Fibroblast of lung (primary cell): ENCODE data around the gene RIT2. TPM values are rescaled to one million over a fixed set of nuclear protein-coding genes. Genes with fewer than 3 reads are reported as not detected.

Experiments used
- DNase-seq, 2 donors: peaks; one replicate each; pipeline versions ENCODE4 v3.0.0 to v3.0.0-alpha.2; 2010; ENCODE audit warnings: low read depth in 2 of 2
- H2AFZ ChIP-seq: 2 replicates; pipeline ENCODE4 v1.5.1; 2012; ENCODE audit warnings: low read length, control low read depth, inconsistent platforms
- H3K27ac ChIP-seq: 2 replicates; pipeline ENCODE4 v1.5.1; 2011; ENCODE audit warnings: low read length, control low read depth; ENCODE audit not compliant: insufficient read depth
- H3K27me3 ChIP-seq: 2 replicates; pipeline ENCODE4 v1.5.1; 2011; ENCODE audit warnings: mild to moderate bottlenecking, low read length; ENCODE audit not compliant: control insufficient read depth, insufficient read depth
- H3K36me3 ChIP-seq: 2 replicates; pipeline ENCODE4 v1.5.1; 2011; ENCODE audit warnings: low read length; ENCODE audit not compliant: control insufficient read depth, insufficient read depth
- H3K4me1 ChIP-seq: 2 replicates; pipeline ENCODE4 v1.5.1; 2011; ENCODE audit warnings: low read length; ENCODE audit not compliant: control insufficient read depth, insufficient read depth; ENCODE audit errors: extremely low read depth
- H3K4me2 ChIP-seq: 2 replicates; pipeline ENCODE4 v1.5.1; 2011; ENCODE audit warnings: low read length, control low read depth; ENCODE audit not compliant: insufficient read depth; ENCODE audit errors: extremely low read depth
- H3K4me3 ChIP-seq, 4 experiments: fragments of 200-600 bp in 1 of 4; sonication (generic) in 1 of 4; replicated peaks in 1 of 4; 2 replicates each; pipeline ENCODE4 v1.5.1; 2011 to 2016; ENCODE audit warnings: low read length in 4 of 4, low read depth in 3 of 4, mild to moderate bottlenecking in 3 of 4, control low read depth in 2 of 4, inconsistent platforms in 1 of 4, mixed read lengths in 1 of 4; ENCODE audit not compliant: insufficient read depth in 1 of 4; ENCODE audit errors: control extremely low read depth in 1 of 4
- H3K79me2 ChIP-seq: 2 replicates; pipeline ENCODE4 v1.5.1; 2012; ENCODE audit warnings: mild to moderate bottlenecking, low read length, inconsistent platforms; ENCODE audit not compliant: control insufficient read depth, insufficient read depth
- H3K9ac ChIP-seq: 2 replicates; pipeline ENCODE4 v1.5.1; 2011; ENCODE audit warnings: mild to moderate bottlenecking, low read length, control low read depth; ENCODE audit not compliant: insufficient read depth
- H3K9me3 ChIP-seq: 2 replicates; pipeline ENCODE4 v1.5.1; 2012; ENCODE audit warnings: low read depth, low read length; ENCODE audit not compliant: control insufficient read depth, insufficient read depth
- H4K20me1 ChIP-seq: 2 replicates; pipeline ENCODE4 v1.5.1; 2011; ENCODE audit warnings: low read length; ENCODE audit not compliant: control insufficient read depth, insufficient read depth; ENCODE audit errors: extremely low read depth
- CTCF ChIP-seq, 2 donors: IDR thresholded peaks in 1 of 2; conservative IDR thresholded peaks in 1 of 2; 1 replicate in 1 of 2; 2 replicates in 1 of 2; pipeline ENCODE4 v1.5.1; 2011 to 2012; ENCODE audit warnings: low read length in 2 of 2, control low read depth in 1 of 2, inconsistent platforms in 1 of 2, low read depth in 1 of 2, mild to moderate bottlenecking in 1 of 2
- EZH2 ChIP-seq: IDR thresholded peaks from 2 replicates; pipeline ENCODE4 v1.5.1; 2012; ENCODE audit warnings: low read length, control low read depth, mild to moderate bottlenecking; ENCODE audit errors: missing control alignments
- polyA plus RNA-seq, 2 donors: library from polyadenylated mRNA; depleted of rRNA in 1 of 2; stranded (reverse) in 1 of 2; unstranded in 1 of 2; fragments of >200 nt; gene quantifications; 2 replicates each; pipeline ENCODE4 v1.2.1, GENCODE V29; 2011 to 2012; ENCODE audit warnings: missing spikeins in 1 of 2
- total RNA-seq: library from RNA; depleted of rRNA; stranded (reverse); fragments of >200 nt; gene quantifications from 2 replicates; pipeline ENCODE4 v1.2.1, GENCODE V29; 2014

Gene RIT2
- total and polyA plus RNA-seq, 2 donors (not counting 1 experiment from before 2014, with no cell fraction given): not detected

GRCh38 chr18:42931491-42931890 lies 184.0 kb downstream of the RIT2 start:
- no peak overlapping the region for H3K27ac ChIP-seq
- no peaks in the 10 kb centered on the region for H4K20me1 ChIP-seq
- H3K9ac ChIP-seq: no peak overlapping the region
- H3K36me3 ChIP-seq: no peaks in the 10 kb centered on the region
- no peak overlapping the region for H3K4me3 ChIP-seq
- no peaks in the 10 kb centered on the region for H3K9me3 ChIP-seq
- no peak overlapping the region for H3K4me2 ChIP-seq
- TF ChIP-seq EZH2: no peak
- TF ChIP-seq CTCF (conservative IDR thresholded peaks at IDR 0.05 in 1 of 2, IDR thresholded peaks at IDR 0.05 in 1 of 2; ENCODE audit: low read depth in 1 of 2, low read length in 2 of 2): no peak
- no peaks in the 10 kb centered on the region for H3K27me3 ChIP-seq
- no peaks in the 10 kb centered on the region for H3K79me2 ChIP-seq
- peaks cover 4% of the 10 kb centered on the region for H3K4me1 ChIP-seq
- DNase-seq: peak; percentile 85 to 92
- H2AFZ ChIP-seq: no peak overlapping the region

GRCh38 chr18:42929857-42930256 lies 185.6 kb downstream of the RIT2 start:
- H3K4me3 ChIP-seq: no peak overlapping the region
- H3K27me3 ChIP-seq: no peaks in the 10 kb centered on the region
- no peak for TF ChIP-seq EZH2
- TF ChIP-seq CTCF (conservative IDR thresholded peaks at IDR 0.05 in 1 of 2, IDR thresholded peaks at IDR 0.05 in 1 of 2; ENCODE audit: low read depth in 1 of 2, low read length in 2 of 2): no peak
- H2AFZ ChIP-seq: no peak overlapping the region
- H3K79me2 ChIP-seq: no peaks in the 10 kb centered on the region
- H4K20me1 ChIP-seq: no peaks in the 10 kb centered on the region
- no peak overlapping the region for H3K27ac ChIP-seq
- H3K9me3 ChIP-seq: no peaks in the 10 kb centered on the region
- H3K36me3 ChIP-seq: no peaks in the 10 kb centered on the region
- H3K4me2 ChIP-seq: no peak overlapping the region
- DNase-seq: peak; percentile 42 to 84
- no peak overlapping the region for H3K9ac ChIP-seq
- H3K4me1 ChIP-seq: peaks cover 4% of the 10 kb centered on the region

- Histone ChIP-seq H3K4me1 (peaks cover 4% of the 10 kb centered on the region), H2AFZ (no peak overlapping the region), H3K36me3 (no peaks in the 10 kb centered on the region), H3K4me3 (no peak overlapping the region), H3K9ac (no peak overlapping the region), H4K20me1 (no peaks in the 10 kb centered on the region), H3K27ac (no peak overlapping the region), H3K27me3 (no peaks in the 10 kb centered on the region), H3K79me2 (no peaks in the 10 kb centered on the region), H3K4me2 (no peak overlapping the region), H3K9me3 (no peaks in the 10 kb centered on the region)
- peak in 1 of 2 donors; percentile 55 for DNase-seq
- TF ChIP-seq EZH2 (no peak), CTCF (conservative IDR thresholded peaks at IDR 0.05 in 1 of 2, IDR thresholded peaks at IDR 0.05 in 1 of 2; ENCODE audit: low read depth in 1 of 2, low read length in 2 of 2) (no peak)
These were observed 186.3 kb downstream of the RIT2 start for GRCh38 chr18:42929181-42929580.
